Common myeloid progenitor, CD34-positive (primary cell): ENCODE measurements around the gene CPT1C.

Source experiments
- CTCF ChIA-PET: fragments of 350-600 bp; sonication (Branson Sonifier 250); formaldehyde crosslinking; loops from one replicate; lab custom pipeline; 2021; ENCODE audit warnings: antibody characterized with exemption; lab: Charles Lee
- POLR2A ChIA-PET: fragments of 350-600 bp; sonication (Branson Sonifier 250); formaldehyde crosslinking; loops from one replicate; lab custom pipeline; 2021; ENCODE audit warnings: antibody characterized with exemption; lab: Charles Lee
- DNase-seq, 3 donors: peaks; one replicate each; pipeline versions ENCODE4 v3.0.0 to v3.0.0-alpha.2; 2013
- H3K27ac ChIP-seq, 2 experiments: 1 replicate in 1 of 2; 2 replicates in 1 of 2; pipeline ENCODE4 v1.7.0; 2013; ENCODE audit warnings: inconsistent platforms in 2 of 2, low read length in 2 of 2, mild to moderate bottlenecking in 2 of 2, low read depth in 1 of 2, moderate library complexity in 1 of 2; ENCODE audit not compliant: severe bottlenecking in 2 of 2, insufficient read depth in 1 of 2, poor library complexity in 1 of 2
- H3K27me3 ChIP-seq, 5 experiments: replicated peaks in 2 of 5; 1 replicate in 3 of 5; 2 replicates in 2 of 5; pipeline versions ENCODE4 v1.6.1 to v1.7.0; 2013; ENCODE audit warnings: low read length in 4 of 5, mild to moderate bottlenecking in 2 of 5, moderate library complexity in 2 of 5, inconsistent platforms in 1 of 5; ENCODE audit not compliant: insufficient read depth in 5 of 5, control insufficient read depth in 4 of 5
- H3K36me3 ChIP-seq, 4 experiments: 1 replicate in 2 of 4; 2 replicates in 2 of 4; pipeline versions ENCODE4 v1.6.1 to v1.7.0; 2013; ENCODE audit warnings: low read length in 3 of 4, control low read depth in 1 of 4, mild to moderate bottlenecking in 1 of 4; ENCODE audit not compliant: control insufficient read depth in 4 of 4, insufficient read depth in 4 of 4
- H3K4me1 ChIP-seq, 4 experiments: 1 replicate in 3 of 4; 2 replicates in 1 of 4; pipeline versions ENCODE4 v1.6.1 to v1.7.1; 2013; ENCODE audit warnings: low read length in 3 of 4, mild to moderate bottlenecking in 3 of 4, control low read depth in 1 of 4, inconsistent platforms in 1 of 4, moderate library complexity in 1 of 4; ENCODE audit not compliant: control insufficient read depth in 4 of 4, insufficient read depth in 4 of 4; ENCODE audit errors: control extremely low read depth in 1 of 4
- H3K4me3 ChIP-seq, 7 experiments: 1 replicate in 4 of 7; 2 replicates in 3 of 7; pipeline versions ENCODE4 v1.5.1 to v1.7.0; 2013; ENCODE audit warnings: mild to moderate bottlenecking in 7 of 7, low read length in 6 of 7, moderate library complexity in 6 of 7, inconsistent platforms in 2 of 7, low read depth in 2 of 7, control low read depth in 1 of 7; ENCODE audit not compliant: insufficient read depth in 4 of 7, control insufficient read depth in 1 of 7; ENCODE audit errors: extremely low read depth in 1 of 7
- H3K9me3 ChIP-seq, 5 experiments: 1 replicate in 4 of 5; 2 replicates in 1 of 5; pipeline versions ENCODE4 v1.6.1 to v1.7.1; 2013; ENCODE audit warnings: low read length in 4 of 5, mild to moderate bottlenecking in 2 of 5, inconsistent platforms in 1 of 5, low read depth in 1 of 5, moderate library complexity in 1 of 5; ENCODE audit not compliant: control insufficient read depth in 4 of 5, insufficient read depth in 2 of 5; ENCODE audit errors: control extremely low read depth in 1 of 5
- WGBS: methylation state at CpG from one replicate; pipeline ENCODE4 v1.1.5; 2013; ENCODE audit not compliant: insufficient coverage; 5-methylcytosine and 5-hydroxymethylcytosine counted together

Gene CPT1C

DNA sequence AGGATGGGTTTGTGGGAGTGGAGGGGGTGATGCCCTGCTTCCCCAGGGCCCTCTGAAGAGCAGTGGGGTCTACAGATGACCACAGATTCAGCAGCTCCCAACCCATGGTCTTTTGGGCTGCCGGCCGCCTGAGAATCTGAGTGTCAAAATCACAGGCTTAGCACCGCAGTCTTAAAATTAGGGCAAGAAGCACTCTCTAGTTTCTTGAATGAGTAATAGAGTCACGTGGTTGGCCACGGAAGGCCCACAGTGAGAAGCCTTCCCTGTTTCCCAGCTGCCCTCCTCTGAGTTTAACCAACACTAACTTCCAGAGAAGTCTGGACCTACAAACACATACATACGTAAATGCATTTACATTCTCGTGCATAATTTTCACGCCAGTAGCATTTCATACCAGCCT, 8.6 kb upstream of the CPT1C start:
- peaks cover 4 to 33% (median 32%) of the 10 kb centered on the region in 4 experiments for H3K4me1 ChIP-seq
- CTCF ChIA-PET: interaction anchor here (1.0 kb wide), 1 partner anchor 81 kb away, joined by 3 read pairs; the partner anchor contains the start of gene TSKS
- H3K27ac ChIP-seq: no peak overlapping the region
- no peaks in the 10 kb centered on the region for H3K9me3 ChIP-seq
- no peaks in the 10 kb centered on the region for H3K27me3 ChIP-seq
- POLR2A ChIA-PET: no interaction called here
- WGBS: 99% methylated on average over 8 of the region's 8 CpGs
- H3K36me3 ChIP-seq: peaks cover 9 to 56% (median 35%) of the 10 kb centered on the region in 4 experiments
- no peak overlapping the region for H3K4me3 ChIP-seq
- no peak for DNase-seq

DNA sequence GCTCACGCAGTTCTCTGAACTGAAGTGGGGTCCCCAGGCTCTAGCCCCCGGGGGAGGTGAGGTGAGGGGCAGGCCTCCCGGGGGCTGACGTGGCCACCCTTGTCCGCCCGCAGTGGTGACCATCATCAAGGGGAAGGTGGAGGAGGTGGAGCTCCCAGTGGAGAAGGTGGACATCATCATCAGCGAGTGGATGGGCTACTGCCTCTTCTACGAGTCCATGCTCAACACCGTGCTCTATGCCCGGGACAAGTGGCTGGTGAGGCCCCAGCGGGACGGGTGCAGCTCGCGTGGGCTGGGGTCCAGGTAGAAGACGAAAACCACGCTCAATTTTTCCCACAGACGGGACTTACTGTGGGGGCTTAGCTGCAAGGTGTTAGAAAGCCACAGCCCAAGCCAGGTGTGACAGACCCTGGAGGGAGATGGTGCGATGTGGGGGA, 7.1 kb upstream of the CPT1C start:
- Histone ChIP-seq H3K36me3 (peaks cover 9 to 70% (median 41%) of the 10 kb centered on the region in 4 experiments), H3K4me1 (peaks cover 0 to 38% (median 32%) of the 10 kb centered on the region in 4 experiments), H3K4me3 (no peak overlapping the region), H3K9me3 (no peaks in the 10 kb centered on the region), H3K27ac (no peak overlapping the region), H3K27me3 (no peaks in the 10 kb centered on the region)
- CTCF ChIA-PET: no interaction called here
- DNase-seq: no peak
- POLR2A ChIA-PET: interaction anchor here (1.2 kb wide), 1 partner anchor 83 kb away, joined by 3 read pairs; the partner anchor contains the start of gene AP2A1
- WGBS: 98% methylated on average over 14 of the region's 18 CpGs

DNA sequence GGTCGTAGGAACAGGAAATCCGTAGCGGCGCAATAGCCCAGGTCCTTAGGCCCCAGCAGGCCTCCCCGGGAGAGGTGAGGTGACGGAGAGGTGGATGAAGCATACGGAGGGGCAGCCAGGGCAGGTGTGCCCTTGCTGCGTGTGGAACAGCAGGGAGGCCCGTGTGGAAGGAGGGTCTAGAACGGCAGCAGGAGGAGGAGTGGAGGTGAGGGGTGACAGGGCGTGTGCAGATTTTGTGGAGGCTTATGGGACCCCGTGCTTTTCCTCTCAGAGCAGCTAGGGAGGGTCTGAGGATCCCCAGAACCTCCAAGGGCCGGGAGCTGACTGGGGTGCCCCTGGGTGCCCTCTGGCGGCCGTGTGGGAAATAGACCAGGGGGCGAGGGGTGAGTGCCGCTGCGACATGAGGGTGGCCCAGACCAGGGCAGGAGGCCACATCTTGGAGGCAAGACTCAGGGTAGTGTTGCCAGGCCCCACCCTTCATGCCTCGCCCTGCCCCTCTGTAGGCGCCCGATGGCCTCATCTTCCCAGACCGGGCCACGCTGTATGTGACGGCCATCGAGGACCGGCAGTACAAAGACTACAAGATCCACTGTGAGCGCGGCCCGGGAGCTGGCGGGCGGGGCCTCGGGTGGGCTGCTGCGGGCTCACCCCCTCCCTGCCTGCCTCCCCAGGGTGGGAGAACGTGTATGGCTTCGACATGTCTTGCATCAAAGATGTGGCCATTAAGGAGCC, 6.5 kb upstream of the CPT1C start:
- CTCF ChIA-PET: interaction anchor here (0.8 to 1.4 kb wide), 3 partner anchors 11 to 77 kb away, joined by 3 to 4 read pairs (median 4); no protein-coding TSS in a partner anchor
- no peaks in the 10 kb centered on the region for H3K9me3 ChIP-seq
- WGBS: 92% methylated on average over 32 of the region's 35 CpGs
- no peak for DNase-seq
- POLR2A ChIA-PET: interaction anchor here (1.2 kb wide), 1 partner anchor 82 kb away, joined by 3 read pairs; the partner anchor contains the start of gene AP2A1
- H3K27me3 ChIP-seq: peaks cover 0 to 5% (median under 1%) of the 10 kb centered on the region in 5 experiments
- no peak overlapping the region for H3K27ac ChIP-seq
- H3K4me1 ChIP-seq: peaks cover 0 to 40% (median 30%) of the 10 kb centered on the region in 4 experiments
- peaks cover 9 to 75% (median 43%) of the 10 kb centered on the region in 4 experiments for H3K36me3 ChIP-seq
- no peak overlapping the region for H3K4me3 ChIP-seq

DNA sequence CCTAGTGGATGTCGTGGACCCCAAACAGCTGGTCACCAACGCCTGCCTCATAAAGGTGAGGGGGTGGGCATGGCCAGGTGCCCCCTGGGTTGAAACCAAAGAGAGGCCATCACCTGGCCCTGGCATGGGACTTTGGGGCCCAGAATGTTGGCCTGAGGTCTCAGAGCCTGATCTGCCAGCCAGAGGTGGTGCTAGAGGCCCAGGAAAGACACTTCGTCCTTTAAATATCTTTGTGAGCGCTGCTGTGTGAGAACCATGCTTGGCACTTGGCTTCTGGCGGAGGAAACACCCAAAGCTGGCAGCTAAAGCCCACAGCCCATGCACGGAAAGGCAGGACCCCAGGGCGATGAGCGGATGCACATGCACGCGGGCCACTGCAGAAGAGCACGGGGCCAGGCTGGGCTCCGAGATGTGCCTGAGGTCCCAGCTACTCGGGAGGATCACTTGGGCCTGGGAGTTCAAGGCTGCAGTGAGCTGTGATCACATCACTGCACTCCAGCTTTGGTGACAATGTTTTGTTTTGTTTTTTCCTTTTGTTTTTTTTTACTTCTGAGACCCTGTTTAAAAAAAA, 5.8 kb upstream of the CPT1C start:
- Histone ChIP-seq H3K4me1 (peaks cover 0 to 40% (median 27%) of the 10 kb centered on the region in 4 experiments), H3K36me3 (peaks cover 9 to 79% (median 43%) of the 10 kb centered on the region in 4 experiments), H3K4me3 (no peak overlapping the region), H3K27ac (no peak overlapping the region), H3K27me3 (peaks cover 0 to 12% (median 6%) of the 10 kb centered on the region in 5 experiments), H3K9me3 (no peaks in the 10 kb centered on the region)
- no peak for DNase-seq
- POLR2A ChIA-PET: interaction anchor here (0.6 kb wide), 1 partner anchor 113 kb away, joined by 6 read pairs; no protein-coding TSS in a partner anchor
- CTCF ChIA-PET: interaction anchor here (0.6 to 1.4 kb wide), 5 partner anchors 12 to 125 kb away, joined by 3 to 4 read pairs (median 3); no protein-coding TSS in a partner anchor
- 97% methylated on average over 12 of the region's 13 CpGs for WGBS

DNA sequence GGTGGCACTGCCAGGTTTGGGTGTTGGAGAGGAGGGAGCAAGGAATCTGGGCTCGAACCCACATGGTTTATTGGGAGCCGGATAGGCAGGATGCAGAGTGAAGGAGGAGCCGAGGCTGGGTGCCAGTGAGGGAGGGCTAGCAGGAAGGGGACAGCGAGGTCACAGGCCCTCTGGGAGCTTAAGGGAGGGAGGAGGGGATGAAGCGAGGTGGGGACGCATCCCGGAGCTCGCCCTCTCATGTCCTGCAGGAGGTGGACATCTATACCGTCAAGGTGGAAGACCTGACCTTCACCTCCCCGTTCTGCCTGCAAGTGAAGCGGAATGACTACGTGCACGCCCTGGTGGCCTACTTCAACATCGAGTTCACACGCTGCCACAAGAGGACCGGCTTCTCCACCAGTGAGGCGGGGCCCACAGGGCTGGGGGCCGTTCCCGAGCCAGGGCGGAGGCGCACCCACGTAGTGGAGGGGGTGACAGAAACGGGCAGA, 5.0 kb upstream of the CPT1C start:
- peaks cover 0 to 41% (median 25%) of the 10 kb centered on the region in 4 experiments for H3K4me1 ChIP-seq
- CTCF ChIA-PET: interaction anchor here (1.0 to 2.4 kb wide), 4 partner anchors 8 to 77 kb away, joined by 3 to 7 read pairs (median 4); partner anchors contain the start of genes PRMT1 and TSKS
- H3K27ac ChIP-seq: no peak overlapping the region
- 96% methylated on average over 22 of the region's 23 CpGs for WGBS
- H3K27me3 ChIP-seq: peaks cover 0 to 20% (median 14%) of the 10 kb centered on the region in 5 experiments
- POLR2A ChIA-PET: interaction anchor here (0.6 kb wide), 1 partner anchor 113 kb away, joined by 6 read pairs; no protein-coding TSS in a partner anchor
- H3K4me3 ChIP-seq: no peak overlapping the region
- DNase-seq: no peak
- H3K36me3 ChIP-seq: peaks cover 9 to 74% (median 43%) of the 10 kb centered on the region in 4 experiments
- H3K9me3 ChIP-seq: no peaks in the 10 kb centered on the region

DNA sequence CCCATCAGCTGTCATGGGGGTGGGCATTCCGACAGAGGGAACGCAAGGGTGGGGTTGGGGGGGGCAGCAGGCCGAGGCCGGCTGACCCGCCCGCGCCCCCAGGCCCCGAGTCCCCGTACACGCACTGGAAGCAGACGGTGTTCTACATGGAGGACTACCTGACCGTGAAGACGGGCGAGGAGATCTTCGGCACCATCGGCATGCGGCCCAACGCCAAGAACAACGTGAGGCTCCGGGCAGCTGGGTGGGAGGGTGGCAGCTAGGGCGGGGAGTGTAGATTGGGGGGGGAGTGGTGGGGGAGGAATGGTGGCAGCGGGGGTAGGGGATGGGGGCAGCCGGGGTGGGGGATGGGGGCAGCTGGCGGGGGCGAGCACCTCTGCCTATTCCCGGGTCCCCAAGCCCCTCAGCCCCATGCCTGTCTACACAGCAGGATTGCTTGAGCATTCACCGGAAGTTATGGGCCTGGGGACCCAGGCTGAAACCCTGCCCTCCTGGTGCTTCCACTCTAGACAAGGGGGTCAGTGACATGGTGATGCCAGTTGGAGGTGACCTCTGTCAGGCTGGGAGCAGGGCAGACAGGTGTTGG, 4.3 kb upstream of the CPT1C start:
- Histone ChIP-seq H3K27me3 (peaks cover 0 to 27% (median 17%) of the 10 kb centered on the region in 5 experiments), H3K4me3 (no peak overlapping the region), H3K36me3 (peaks cover 9 to 74% (median 43%) of the 10 kb centered on the region in 4 experiments), H3K4me1 (peaks cover 0 to 47% (median 29%) of the 10 kb centered on the region in 4 experiments), H3K27ac (no peak overlapping the region), H3K9me3 (no peaks in the 10 kb centered on the region)
- DNase-seq: no peak
- POLR2A ChIA-PET: no interaction called here
- CTCF ChIA-PET: interaction anchor here (1.0 to 2.4 kb wide), 2 partner anchors 9 to 77 kb away, joined by 3 to 7 read pairs; partner anchors contain the start of genes PRMT1 and TSKS
- 92% methylated on average over 13 of the region's 27 CpGs for WGBS
